IMR-90 (cell line): Measurements from ENCODE around the gene HRH1. TPM values are rescaled to one million over a fixed set of nuclear protein-coding genes. Genes with fewer than 3 reads are reported as not detected.
A peak's percentile ranks its signal among the peaks of the same experiment; 100 is the strongest.

Experiments
- ATAC-seq: fragments of 200-7000 bp; cut with Tn5 transposase; 2 replicates; pipeline ENCODE4 v1.9.1; 2020; ENCODE audit warnings: low read depth, mild to moderate bottlenecking, moderate library complexity
- BruUV-seq: library from RNA; stranded (reverse); fragments of 400-500 nt; replicated peaks from 2 replicates; lab custom pipeline; 2021; lab: Mats Ljungman, UMichigan
- CTCF ChIA-PET: fragments of 300-600 bp; formaldehyde crosslinking; extraction: SDS; loops from one replicate; lab custom pipeline; 2021; ENCODE audit warnings: antibody characterized with exemption; lab: Yijun Ruan, JAX
- POLR2A ChIA-PET: fragments of 300-600 bp; sonication (Branson Sonifier 250); formaldehyde crosslinking; loops from one replicate; lab custom pipeline; 2022; ENCODE audit warnings: antibody characterized with exemption; ENCODE audit not compliant: unreplicated experiment; lab: Charles Lee
- DNase-seq: peaks from one replicate; pipeline ENCODE4 v3.0.0; 2013
- H2AFZ ChIP-seq: replicated peaks from 2 replicates; pipeline ENCODE3; 2013; ENCODE audit warnings: low read length, mild to moderate bottlenecking; ENCODE audit not compliant: poor library complexity
- H2AK5ac ChIP-seq: 2 replicates; pipeline ENCODE4 v1.6.1; 2013; ENCODE audit warnings: low read depth, low read length, inconsistent platforms
- H2AK9ac ChIP-seq: replicated peaks from 2 replicates; pipeline ENCODE3; 2013; ENCODE audit warnings: mild to moderate bottlenecking, low read depth, low read length, moderate library complexity; ENCODE audit not compliant: poor library complexity
- H2BK120ac ChIP-seq: 2 replicates; pipeline ENCODE4 v1.6.1; 2013; ENCODE audit warnings: low read depth, low read length, inconsistent platforms
- H2BK15ac ChIP-seq: 3 replicates; pipeline ENCODE4 v1.6.1; 2013; ENCODE audit warnings: low read depth, low read length, inconsistent platforms
- H2BK20ac ChIP-seq: 2 replicates; pipeline ENCODE4 v1.6.1; 2013; ENCODE audit warnings: low read depth, mild to moderate bottlenecking, inconsistent platforms, low read length, moderate library complexity
- H2BK5ac ChIP-seq: 2 replicates; pipeline ENCODE4 v1.6.1; 2013; ENCODE audit warnings: mild to moderate bottlenecking, low read depth, low read length, inconsistent platforms; ENCODE audit not compliant: poor library complexity, severe bottlenecking
- H3K14ac ChIP-seq: replicated peaks from 2 replicates; pipeline ENCODE4 v1.6.1; 2013; ENCODE audit warnings: low read depth, low read length, inconsistent platforms
- H3K18ac ChIP-seq: 2 replicates; pipeline ENCODE4 v1.6.1; 2013; ENCODE audit warnings: low read depth, low read length, control low read depth
- H3K23ac ChIP-seq: 2 replicates; pipeline ENCODE4 v1.6.1; 2013; ENCODE audit warnings: low read depth, low read length, inconsistent platforms
- H3K27ac ChIP-seq: 2 replicates; pipeline ENCODE4 v1.5.1; 2013; ENCODE audit warnings: mild to moderate bottlenecking, control low read depth, low read length; ENCODE audit not compliant: insufficient read depth
- H3K27me3 ChIP-seq: 2 replicates; pipeline ENCODE4 v1.6.1; 2013; ENCODE audit warnings: low read length; ENCODE audit not compliant: control insufficient read depth, insufficient read depth
- H3K36me3 ChIP-seq: 2 replicates; pipeline ENCODE4 v1.6.1; 2013; ENCODE audit warnings: low read length, mixed read lengths; ENCODE audit not compliant: control insufficient read depth, insufficient read depth
- H3K4ac ChIP-seq: 2 replicates; pipeline ENCODE4 v1.6.1; 2013; ENCODE audit warnings: low read depth, low read length, inconsistent platforms
- H3K4me1 ChIP-seq: 2 replicates; pipeline ENCODE4 v1.6.1; 2013; ENCODE audit warnings: low read length, mixed read lengths; ENCODE audit not compliant: control insufficient read depth, insufficient read depth
- H3K4me2 ChIP-seq: 2 replicates; pipeline ENCODE4 v1.6.1; 2013; ENCODE audit warnings: low read depth, mild to moderate bottlenecking, control low read depth, low read length, moderate library complexity
- H3K4me3 ChIP-seq: 2 replicates; pipeline ENCODE4 v1.5.1; 2013; ENCODE audit warnings: low read depth, mild to moderate bottlenecking, control low read depth, low read length, moderate library complexity; ENCODE audit not compliant: insufficient read depth
- H3K56ac ChIP-seq: 2 replicates; pipeline ENCODE4 v1.6.1; 2013; ENCODE audit warnings: low read length, inconsistent platforms; ENCODE audit not compliant: insufficient read depth; ENCODE audit errors: extremely low read depth
- H3K79me1 ChIP-seq, 2 experiments: 2 replicates each; pipeline ENCODE4 v1.6.1; 2013; ENCODE audit warnings: low read length in 2 of 2, inconsistent platforms in 1 of 2, low read depth in 1 of 2
- H3K9ac ChIP-seq: 2 replicates; pipeline ENCODE4 v1.6.1; 2013; ENCODE audit warnings: low read depth, low read length, control low read depth
- H3K9me1 ChIP-seq: 2 replicates; pipeline ENCODE4 v1.6.1; 2013; ENCODE audit warnings: low read length, inconsistent platforms; ENCODE audit not compliant: insufficient read depth
- H3K9me3 ChIP-seq: 2 replicates; pipeline ENCODE4 v1.6.1; 2013; ENCODE audit warnings: low read length; ENCODE audit not compliant: control insufficient read depth, insufficient read depth
- H4K20me1 ChIP-seq: 2 replicates; pipeline ENCODE4 v1.6.1; 2013; ENCODE audit warnings: low read length, inconsistent platforms; ENCODE audit not compliant: insufficient read depth
- H4K5ac ChIP-seq: 2 replicates; pipeline ENCODE4 v1.6.1; 2013; ENCODE audit warnings: mild to moderate bottlenecking, low read depth, low read length, control low read depth
- H4K8ac ChIP-seq, 2 experiments: 2 replicates each; pipeline ENCODE4 v1.6.1; 2013; ENCODE audit warnings: low read depth in 2 of 2, low read length in 2 of 2, control low read depth in 1 of 2, inconsistent platforms in 1 of 2
- H4K91ac ChIP-seq: 2 replicates; pipeline ENCODE4 v1.6.1; 2013; ENCODE audit warnings: low read depth, low read length, inconsistent platforms; ENCODE audit not compliant: insufficient read depth
- CEBPB ChIP-seq: IDR thresholded peaks from 2 replicates; pipeline ENCODE4 v1.6.1; 2012; ENCODE audit warnings: low read depth, low read length, improper control_type of control experiment
- MAZ ChIP-seq: IDR thresholded peaks from 2 replicates; pipeline ENCODE4 v1.6.1; 2012; ENCODE audit warnings: low read depth, mild to moderate bottlenecking, low read length, improper control_type of control experiment, moderate library complexity, borderline replicate concordance
- MXI1 ChIP-seq: IDR thresholded peaks from 2 replicates; pipeline ENCODE4 v1.6.1; 2012; ENCODE audit warnings: low read depth, mild to moderate bottlenecking, low read length, moderate library complexity, borderline replicate concordance
- NFE2L2 ChIP-seq: fragments of 150-350 bp; IDR thresholded peaks from 2 replicates; pipeline ENCODE4 v1.6.1; 2016; ENCODE audit warnings: low read depth, mild to moderate bottlenecking, low read length
- POLR2A ChIP-seq: IDR thresholded peaks from 2 replicates; pipeline ENCODE4 v1.6.1; 2012; ENCODE audit warnings: mild to moderate bottlenecking, low read depth, low read length
- RCOR1 ChIP-seq: IDR thresholded peaks from 2 replicates; pipeline ENCODE4 v1.6.1; 2012; ENCODE audit warnings: mild to moderate bottlenecking, low read length, improper control_type of control experiment; ENCODE audit not compliant: insufficient replicate concordance
- SMC3 ChIP-seq: fragments of 150-350 bp; IDR thresholded peaks from 2 replicates; pipeline ENCODE4 v1.6.1; 2016; ENCODE audit warnings: low read depth, mild to moderate bottlenecking, antibody characterized with exemption, low read length, moderate library complexity
- WGBS, 2 experiments: methylation state at CpG; one replicate each; pipeline versions ENCODE4 v1.1.5 to v1.1.7; 2013; ENCODE audit warnings: missing lambda C conversion rate in 2 of 2; ENCODE audit not compliant: insufficient read length in 1 of 2; ENCODE audit errors: extremely low coverage in 2 of 2; 5-methylcytosine and 5-hydroxymethylcytosine counted together
- dilution Hi-C: fragments of 300-500 bp; cut with HindIII; formaldehyde crosslinking; loops from one replicate; pipeline ENCODE4 v1.14.3; 2018; ENCODE audit warnings: low sequenced_read_pairs; ENCODE audit not compliant: unreplicated experiment
- in situ Hi-C: fragments of 300-500 bp; cut with MboI; formaldehyde crosslinking; loops from 3 replicates; pipeline ENCODE4 v1.14.3; 2019; ENCODE audit warnings: low sequenced_read_pairs, inconsistent platforms, mixed read lengths
- intact Hi-C: fragments of 100-400 bp; cut with micrococcal nuclease; formaldehyde crosslinking; loops from 2 replicates; pipeline ENCODE4 v1.10.0; 2022
- polyA plus RNA-seq, 3 experiments: library from polyadenylated mRNA; depleted of rRNA; stranded (reverse); fragments of >200 nt; gene quantifications; 2 replicates each; pipeline ENCODE4 v1.2.3, GENCODE V29; 2012; ENCODE audit warnings: low replicate concordance in 1 of 3
- total RNA-seq: library from RNA; depleted of rRNA; stranded (reverse); fragments of >200 nt; gene quantifications from 2 replicates; pipeline ENCODE4 v1.2.3, GENCODE V29; 2012
- TF ChIP-seq, protein P1 (sequence below): fragments of 150-350 bp; IDR thresholded peaks from 2 replicates; pipeline ENCODE4 v1.6.1; 2017; ENCODE audit warnings: mild to moderate bottlenecking, antibody characterized with exemption, low read length, low read depth
- TF ChIP-seq, protein P2 (sequence below): fragments of 150-350 bp; IDR thresholded peaks from 2 replicates; pipeline ENCODE4 v1.6.1; 2016; ENCODE audit warnings: low read depth, mild to moderate bottlenecking, low read length, moderate library complexity, borderline replicate concordance

Gene HRH1
- total and polyA plus RNA-seq, 2 of the 4 experiments (the other 2 are of a cell fraction) = 7.6 to 16.1 TPM

DNA sequence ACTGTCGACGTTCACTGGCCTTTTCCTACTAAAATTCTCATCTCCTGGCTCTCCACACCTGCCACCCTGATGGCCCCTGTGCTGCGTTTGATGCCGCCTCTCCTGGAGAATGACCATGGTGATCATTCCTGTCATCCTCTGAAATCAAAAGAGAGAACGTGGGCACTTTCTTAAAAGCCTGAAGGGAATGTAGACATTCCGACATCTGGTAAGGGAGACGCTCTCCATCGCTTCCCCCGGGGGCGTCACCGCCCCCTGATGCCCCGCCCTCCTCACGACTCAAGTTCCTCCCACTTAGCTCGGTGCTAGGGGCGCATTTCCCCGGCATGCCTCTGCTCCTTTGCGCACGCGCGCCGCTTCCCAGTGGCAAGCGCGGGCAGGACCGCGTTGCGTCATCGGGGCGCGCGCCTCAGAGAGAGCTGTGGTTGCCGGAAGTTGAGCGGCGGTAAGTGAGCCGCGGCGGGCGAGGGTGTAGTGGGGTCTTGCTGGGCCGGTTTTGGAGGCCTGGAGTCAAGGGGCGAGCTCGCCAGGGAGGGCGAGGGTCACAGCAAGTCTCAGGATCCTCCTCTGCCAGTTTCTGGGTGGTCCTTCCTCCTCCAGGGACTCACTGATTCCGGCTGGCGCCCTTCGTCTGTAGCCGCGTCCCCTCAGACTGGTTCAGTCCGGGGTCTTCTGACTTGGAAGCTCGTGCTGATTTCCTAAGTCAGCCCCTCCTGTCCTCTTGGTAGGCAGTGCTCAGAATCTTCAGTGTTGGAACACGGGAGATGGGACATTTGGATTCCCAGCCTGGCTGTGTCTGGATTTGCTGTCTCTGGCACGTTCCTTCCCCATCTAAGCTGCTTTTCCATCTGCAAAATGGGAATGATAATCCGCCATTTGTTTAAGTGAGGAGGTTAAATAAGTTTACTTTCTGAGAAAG is 118.0 kb downstream of the HRH1 start, which contains the start of gene ATG7:
TSS of gene ATG7 (plus strand) at position 412 of the 919 bp plus-strand sequence. CDS start 26,299 bp downstream, outside the sequence.
- H2BK15ac ChIP-seq = peak within 1 kb of the TSS; percentile 75; the same call in 2 of the 3 replicates
- TSS peak; percentile 67 for BruUV-seq
- H3K27me3 ChIP-seq = no peaks in the 10 kb centered on the region
- dilution Hi-C loops (no loop called here), in situ Hi-C loops (no loop called here), intact Hi-C loops (loop anchor here (1.0 kb wide), 1 partner anchor 63 kb away; no protein-coding TSS in a partner anchor)
- peak within 1 kb of the TSS; percentile 90 for H4K91ac ChIP-seq
- H2BK5ac ChIP-seq = peak within 1 kb of the TSS; percentile 81
- H4K5ac ChIP-seq = peak within 1 kb of the TSS; percentile 91
- ATAC-seq = peak; percentile 99
- H3K9me3 ChIP-seq = no peaks in the 10 kb centered on the region
- peak within 1 kb of the TSS; percentile 89 for H3K23ac ChIP-seq
- DNase-seq = peak; percentile 96
- peak within 1 kb of the TSS; percentile 94 for H3K4me3 ChIP-seq
- H3K9ac ChIP-seq = peak within 1 kb of the TSS; percentile 87
- peak within 1 kb of the TSS; percentile 90 for H3K4me2 ChIP-seq
- 1% methylated on average over 34 of the region's 51 CpGs; no CpG with 5 or more reads in 1 of the 2 experiments for WGBS, 2 experiments
- H3K79me1 ChIP-seq = peaks cover 32 to 50% of the 10 kb centered on the region in 2 experiments
- H2AK9ac ChIP-seq = peak within 1 kb of the TSS; percentile 87
- H3K56ac ChIP-seq = peak within 1 kb of the TSS; percentile 86
- H2AFZ ChIP-seq = peak within 1 kb of the TSS; percentile 95
- peaks cover 14% of the 10 kb centered on the region for H3K9me1 ChIP-seq
- 0 out of 2 replicates have a peak, but pooled peaks have one; percentile 3 for TF ChIP-seq SMC3
- TF ChIP-seq MXI1 = peak; percentile 53; the same call in 1 of the 2 replicates
- peak; percentile 69 for TF ChIP-seq RCOR1
- TF ChIP-seq POLR2A = peak; percentile 94
- TF ChIP-seq, protein P1, sequence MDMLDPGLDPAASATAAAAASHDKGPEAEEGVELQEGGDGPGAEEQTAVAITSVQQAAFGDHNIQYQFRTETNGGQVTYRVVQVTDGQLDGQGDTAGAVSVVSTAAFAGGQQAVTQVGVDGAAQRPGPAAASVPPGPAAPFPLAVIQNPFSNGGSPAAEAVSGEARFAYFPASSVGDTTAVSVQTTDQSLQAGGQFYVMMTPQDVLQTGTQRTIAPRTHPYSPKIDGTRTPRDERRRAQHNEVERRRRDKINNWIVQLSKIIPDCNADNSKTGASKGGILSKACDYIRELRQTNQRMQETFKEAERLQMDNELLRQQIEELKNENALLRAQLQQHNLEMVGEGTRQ = peak; percentile 33; the same call in 1 of the 2 replicates
- TF ChIP-seq, protein P2, sequence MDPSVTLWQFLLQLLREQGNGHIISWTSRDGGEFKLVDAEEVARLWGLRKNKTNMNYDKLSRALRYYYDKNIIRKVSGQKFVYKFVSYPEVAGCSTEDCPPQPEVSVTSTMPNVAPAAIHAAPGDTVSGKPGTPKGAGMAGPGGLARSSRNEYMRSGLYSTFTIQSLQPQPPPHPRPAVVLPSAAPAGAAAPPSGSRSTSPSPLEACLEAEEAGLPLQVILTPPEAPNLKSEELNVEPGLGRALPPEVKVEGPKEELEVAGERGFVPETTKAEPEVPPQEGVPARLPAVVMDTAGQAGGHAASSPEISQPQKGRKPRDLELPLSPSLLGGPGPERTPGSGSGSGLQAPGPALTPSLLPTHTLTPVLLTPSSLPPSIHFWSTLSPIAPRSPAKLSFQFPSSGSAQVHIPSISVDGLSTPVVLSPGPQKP = no peak
- TF ChIP-seq NFE2L2 = no peak
- TF ChIP-seq MAZ = peak; percentile 86; the same call in 1 of the 2 replicates
- TF ChIP-seq CEBPB = peak; percentile 99
- peak within 1 kb of the TSS; percentile 79 for H3K27ac ChIP-seq
- peak within 1 kb of the TSS; percentile 86 to 98 for H4K8ac ChIP-seq
- ChIA-PET POLR2A (interaction anchor here (0.6 to 1.4 kb wide), 3 partner anchors 24 to 358 kb away, joined by 3 to 5 read pairs (median 3); no protein-coding TSS in a partner anchor), CTCF (interaction anchor here (0.9 to 1.0 kb wide), 2 partner anchors 19 to 55 kb away, joined by 3 to 4 read pairs; no protein-coding TSS in a partner anchor)
- H2AK5ac ChIP-seq = peak within 1 kb of the TSS; percentile 62
- peak within 1 kb of the TSS; percentile 83 for H3K18ac ChIP-seq
- H2BK120ac ChIP-seq = peak within 1 kb of the TSS; percentile 82
- 0 out of 2 replicates have a peak, but pooled peaks cover 3% of the 10 kb centered on the region for H3K36me3 ChIP-seq
- H2BK20ac ChIP-seq = peak within 1 kb of the TSS; percentile 59; the same call in 1 of the 2 replicates
- peak within 1 kb of the TSS; percentile 90 for H3K4ac ChIP-seq
- peak within 1 kb of the TSS; percentile 94 for H3K14ac ChIP-seq
- peaks cover 6% of the 10 kb centered on the region for H3K4me1 ChIP-seq
- H4K20me1 ChIP-seq = no peaks in the 10 kb centered on the region
